ENCODE data around the gene SLC16A12. TPM values are rescaled to one million over a fixed set of nuclear protein-coding genes. Genes with fewer than 3 reads are reported as not detected.

SLC16A12 gene
- total and polyA plus RNA-seq, 2 of the 4 experiments (the other 2 are of a cell fraction) = 1.4 to 1.6 TPM

- peak overlapping the region; percentile 49; the same call in 1 of the 2 replicates for H3K4me2 ChIP-seq (ENCODE audit: low read depth, low read length)
- H2BK5ac ChIP-seq (ENCODE audit: low read depth, low read length, poor library complexity, severe bottlenecking) = peak overlapping the region; percentile 39
- peak; percentile 59 for DNase-seq
- no peaks in the 10 kb centered on the region for H3K9me3 ChIP-seq (ENCODE audit: control insufficient read depth, insufficient read depth, low read length)
- intact Hi-C loops (cut with micrococcal nuclease) = no loop called here
- H3K36me3 ChIP-seq (ENCODE audit: control insufficient read depth, insufficient read depth, low read length) = no peaks in the 10 kb centered on the region
- H2BK15ac ChIP-seq (ENCODE audit: low read depth, low read length) = peak overlapping the region; percentile 96; the same call in 2 of the 3 replicates
- no peak for TF ChIP-seq MXI1 (IDR thresholded peaks at IDR 0.05; ENCODE audit: borderline replicate concordance, low read depth, low read length)
- no peak for TF ChIP-seq POLR2A (IDR thresholded peaks at IDR 0.05; ENCODE audit: low read depth, low read length)
- no peak for TF ChIP-seq CTCF (conservative IDR thresholded peaks at IDR 0.05; ENCODE audit: low read depth, low read length)
- no peak for TF ChIP-seq MAZ (IDR thresholded peaks at IDR 0.05; ENCODE audit: borderline replicate concordance, low read depth, low read length)
- no peak for TF ChIP-seq RFX5 (IDR thresholded peaks at IDR 0.05; ENCODE audit: low read depth, low read length)
- TF ChIP-seq USF2 (IDR thresholded peaks at IDR 0.05; ENCODE audit: low read depth, low read length) = no peak
- TF ChIP-seq ELK1 (IDR thresholded peaks at IDR 0.05; ENCODE audit: borderline replicate concordance, low read depth, low read length) = no peak
- no peak for TF ChIP-seq CHD1 (IDR thresholded peaks at IDR 0.05; ENCODE audit: low read depth, low read length)
- TF ChIP-seq FOS (IDR thresholded peaks at IDR 0.05; ENCODE audit: low read depth, low read length) = no peak
- TF ChIP-seq BHLHE40 (IDR thresholded peaks at IDR 0.05; ENCODE audit: low read depth, low read length) = no peak
- no peak for TF ChIP-seq RCOR1 (IDR thresholded peaks at IDR 0.05; ENCODE audit: insufficient replicate concordance, low read length)
- no peak for TF ChIP-seq SMC3 (IDR thresholded peaks at IDR 0.05; ENCODE audit: low read depth, low read length)
- TF ChIP-seq NFE2L2 (IDR thresholded peaks at IDR 0.05; ENCODE audit: low read depth, low read length) = no peak
- no peak for TF ChIP-seq CEBPB (IDR thresholded peaks at IDR 0.05; ENCODE audit: low read depth, low read length)
- TF ChIP-seq RAD21 (IDR thresholded peaks at IDR 0.05; ENCODE audit: low read length) = no peak
- no peak for TF ChIP-seq MAFK (IDR thresholded peaks at IDR 0.05; ENCODE audit: low read depth, low read length)
- H2AFZ ChIP-seq (replicated peaks; ENCODE audit: low read length, poor library complexity) = peak overlapping the region; percentile 56
- H4K91ac ChIP-seq (ENCODE audit: insufficient read depth, low read depth, low read length) = peak overlapping the region; percentile 49
- H3K18ac ChIP-seq (ENCODE audit: low read depth, low read length) = peak overlapping the region; percentile 79
- H3K4me3 ChIP-seq (ENCODE audit: insufficient read depth, low read depth, low read length) = no peak overlapping the region
- H4K20me1 ChIP-seq (ENCODE audit: insufficient read depth, low read length) = no peaks in the 10 kb centered on the region
- peaks cover 22% of the 10 kb centered on the region for H3K4me1 ChIP-seq (ENCODE audit: control insufficient read depth, insufficient read depth, low read length)
- no peaks in the 10 kb centered on the region for H3K27me3 ChIP-seq (ENCODE audit: control insufficient read depth, insufficient read depth, low read length)
- H4K5ac ChIP-seq (ENCODE audit: low read depth, low read length) = peak overlapping the region; percentile 53; the same call in 1 of the 2 replicates
- in situ Hi-C loops (cut with MboI; ENCODE audit: low sequenced_read_pairs) = no loop called here
- peak overlapping the region; percentile 68; the same call in 1 of the 2 replicates for H2BK20ac ChIP-seq (ENCODE audit: low read depth, low read length)
- H2AK5ac ChIP-seq (ENCODE audit: low read depth, low read length) = peak overlapping the region; percentile 71; the same call in 1 of the 2 replicates
- H3K56ac ChIP-seq (ENCODE audit: extremely low read depth, insufficient read depth, low read length) = no peak overlapping the region
- ChIA-PET CTCF (interaction anchor here (0.6 to 1.2 kb wide), 2 partner anchors 14 to 54 kb away, joined by 3 to 5 read pairs; partner anchors contain the start of gene SLC16A12), POLR2A (ENCODE audit: unreplicated experiment) (no interaction called here)
- no peak overlapping the region for H3K23ac ChIP-seq (ENCODE audit: low read depth, low read length)
- H4K8ac ChIP-seq (ENCODE audit: low read depth in 2 of 2, low read length in 2 of 2) = peak overlapping the region in 1 of 2 experiments; percentile 41; a peak in 2 of 4 replicates
- H3K4ac ChIP-seq (ENCODE audit: low read depth, low read length) = peak overlapping the region; percentile 86
- H3K27ac ChIP-seq (ENCODE audit: insufficient read depth, low read length) = no peak overlapping the region
- H2AK9ac ChIP-seq (replicated peaks; ENCODE audit: low read depth, low read length, poor library complexity) = no peak overlapping the region
- dilution Hi-C loops (cut with HindIII; ENCODE audit: low sequenced_read_pairs, unreplicated experiment) = no loop called here
- peak overlapping the region; percentile 83 for H2BK120ac ChIP-seq (ENCODE audit: low read depth, low read length)
- peaks cover 21% of the 10 kb centered on the region for H3K9me1 ChIP-seq (ENCODE audit: insufficient read depth, low read length)
- no CpG with 5 or more reads among the region's 2 CpGs for WGBS, 2 experiments (ENCODE audit: extremely low coverage in 2 of 2, insufficient read length in 1 of 2)
- no peaks in the 10 kb centered on the region for H3K79me1 ChIP-seq (ENCODE audit: low read depth in 1 of 2, low read length in 2 of 2)
- no peak overlapping the region for H3K9ac ChIP-seq (ENCODE audit: low read depth, low read length)
- H3K14ac ChIP-seq (replicated peaks; ENCODE audit: low read depth, low read length) = peak overlapping the region; percentile 35; the same call in 1 of the 2 replicates
- no peak for ATAC-seq (ENCODE audit: low read depth)
- no TSS peak for BruUV-seq (replicated peaks)
Observed at GRCh38 chr10:89521368-89521767, 14.0 kb downstream of the SLC16A12 start.

All from IMR-90 (cell line).